NCI-H2029 treated with DMSO at 0.1 percent for 48 hours (cell line): ENCODE data around the gene SLBP.
A peak's percentile ranks its signal among the peaks of the same experiment; 100 is the strongest.
"Not testable (repeated sequence)": the region's sequence is repeated elsewhere in the genome, so short reads cannot be mapped to it uniquely, and the experiment has no call there.

Experiments used
- DNase-seq: peaks from one replicate; lab custom pipeline; 2025; lab: John Stamatoyannopoulos, UW

Gene SLBP

GRCh38 chr4:1711055-1711570, 1.0 kb downstream of the SLBP start:
- DNase-seq, result no peak

- DNase-seq, result no peak
Observed at GRCh38 chr4:1708581-1708980, 3.5 kb downstream of the SLBP start.

- no peak for DNase-seq
Observed at GRCh38 chr4:1706358-1706757, 5.8 kb downstream of the SLBP start.

GRCh38 chr4:1705732-1706131, 6.4 kb downstream of the SLBP start:
- no peak for DNase-seq

- DNase-seq, result no peak
Observed at GRCh38 chr4:1703867-1704266, 8.3 kb downstream of the SLBP start.

- DNase-seq, result not testable (repeated sequence)
Observed at GRCh38 chr4:1701671-1702070, 10.4 kb downstream of the SLBP start.

GRCh38 chr4:1695913-1696312, 16.2 kb downstream of the SLBP start:
- DNase-seq, result no peak

- peak; percentile 88 for DNase-seq
Observed at GRCh38 chr4:1693131-1693896, 18.8 kb downstream of the SLBP start.

GRCh38 chr4:1691737-1692373, 20.3 kb downstream of the SLBP start:
- DNase-seq, result no peak

GRCh38 chr4:1690698-1691097, 21.4 kb downstream of the SLBP start:
- DNase-seq, result no peak

- DNase-seq, result no peak
Observed at GRCh38 chr4:1686440-1687036, 25.6 kb downstream of the SLBP start.

GRCh38 chr4:1685235-1686150, 26.6 kb downstream of the SLBP start:
- no peak for DNase-seq

- no peak for DNase-seq
Observed at GRCh38 chr4:1684506-1685234, 27.4 kb downstream of the SLBP start.

GRCh38 chr4:1683736-1684505, 28.2 kb downstream of the SLBP start, which contains the start of gene FAM53A:
FAM53A (minus strand) TSS chr4:1684313; CDS start chr4:1668741, 15,572 bp downstream.
- peak; percentile 51 for DNase-seq

- no peak for DNase-seq
Observed at GRCh38 chr4:1683261-1683735, 28.8 kb downstream of the SLBP start.

- DNase-seq, result no peak
Observed at GRCh38 chr4:1682860-1683259, 29.3 kb downstream of the SLBP start.

- no peak for DNase-seq
Observed at GRCh38 chr4:1678244-1678643, 33.9 kb downstream of the SLBP start.

- DNase-seq, result no peak
Observed at GRCh38 chr4:1676605-1677525, 35.3 kb downstream of the SLBP start.

- DNase-seq, result no peak
Observed at GRCh38 chr4:1675802-1676137, 36.3 kb downstream of the SLBP start.
